Ureter (tissue), 1 donor: ENCODE data around the gene EFEMP2. TPM values are rescaled to one million over a fixed set of nuclear protein-coding genes. Genes with fewer than 3 reads are reported as not detected.

Experiments used
- DNase-seq: peaks from one replicate; pipeline ENCODE4 v3.0.0-alpha.2; 2020; ENCODE audit warnings: low spot score
- total RNA-seq: library from RNA; stranded (reverse); gene quantifications from one replicate; pipeline ENCODE4 v1.2.4, GENCODE V29; 2023
- donor health status: DM: yes; HTN: yes; CAD: no.

Gene EFEMP2
- total RNA-seq, 1 donor from 2014 or later: 60.0 TPM

GRCh38 chr11:65885231-65885630 lies 12.6 kb upstream of the EFEMP2 start:
- DNase-seq: no peak

GRCh38 chr11:65884716-65885092 lies 12.1 kb upstream of the EFEMP2 start:
- DNase-seq: peak; percentile 76

GRCh38 chr11:65883786-65884715 lies 11.5 kb upstream of the EFEMP2 start:
- DNase-seq: no peak

GRCh38 chr11:65883058-65883761 lies 10.6 kb upstream of the EFEMP2 start:
- no peak for DNase-seq

GRCh38 chr11:65882120-65883057 lies 9.8 kb upstream of the EFEMP2 start:
- no peak for DNase-seq

GRCh38 chr11:65880844-65881421 lies 8.3 kb upstream of the EFEMP2 start:
- DNase-seq: no peak

GRCh38 chr11:65880027-65880426 lies 7.4 kb upstream of the EFEMP2 start:
- no peak for DNase-seq

GRCh38 chr11:65879617-65880016 lies 7.0 kb upstream of the EFEMP2 start, which contains the start of gene CTSW:
Gene CTSW, plus strand, starts transcription at chr11:65879837. Its CDS starts 18 bp downstream, at chr11:65879855.
- DNase-seq: no peak

GRCh38 chr11:65873318-65874156 lies 937 bp upstream of the EFEMP2 start:
- peak; percentile 96 for DNase-seq

- no peak for DNase-seq
Observed at GRCh38 chr11:65871811-65872548, 620 bp downstream of the EFEMP2 start.

- no peak for DNase-seq
Observed at GRCh38 chr11:65870706-65871681, 1.6 kb downstream of the EFEMP2 start.

GRCh38 chr11:65870307-65870658 lies 2.3 kb downstream of the EFEMP2 start:
- DNase-seq: no peak

- no peak for DNase-seq
Observed at GRCh38 chr11:65869643-65870306, 2.8 kb downstream of the EFEMP2 start.

- DNase-seq: no peak
Observed at GRCh38 chr11:65868907-65869306, 3.7 kb downstream of the EFEMP2 start.

GRCh38 chr11:65868076-65868667 lies 4.4 kb downstream of the EFEMP2 start:
- no peak for DNase-seq

- DNase-seq: no peak
Observed at GRCh38 chr11:65867284-65868071, 5.1 kb downstream of the EFEMP2 start.
